ENCODE measurements around the gene GCN1. TPM values are rescaled to one million over a fixed set of nuclear protein-coding genes. Genes with fewer than 3 reads are reported as not detected.

Gene GCN1
- total RNA-seq, result 97.3 TPM

GRCh38 chr12:120194534-120195395 lies at the start of gene GCN1:
TSS of gene GCN1 (minus strand) at chr12:120194715. CDS start at chr12:120194697, 18 bp downstream.

GRCh38 chr12:120116441-120116791 lies 78.1 kb downstream of the GCN1 start, which contains the start of gene RAB35:
TSS of gene RAB35 (minus strand) at chr12:120116753. CDS start at chr12:120116650, 103 bp downstream.

Small RNA genes within 50 kb of the gene (small RNA-seq; reads per million reads assigned to genes)
- not detected for gene MIR4498 (ENCODE audit: low replicate concordance)

Other genes with a start within 250 kb of the GCN1 start
- gene BICDL1, start 205.5 kb downstream of the GCN1 start, total RNA-seq, result 66.4 TPM
- gene RAB35, start 78.0 kb downstream of the GCN1 start, total RNA-seq, result 31.0 TPM
- 1,587 TPM for gene RPLP0, start 6.4 kb upstream of the GCN1 start, total RNA-seq
- 5.6 TPM for gene PXN, start 71.0 kb upstream of the GCN1 start, total RNA-seq
- gene RNU4-2, start 97.2 kb upstream of the GCN1 start, total RNA-seq, result under 0.01 TPM
- under 0.01 TPM for gene RNU4-1, start 98.5 kb upstream of the GCN1 start, total RNA-seq
- 2.2 TPM for gene SIRT4, start 107.6 kb upstream of the GCN1 start, total RNA-seq
- gene PLA2G1B, start 133.1 kb upstream of the GCN1 start, total RNA-seq, result not detected
- 15.0 TPM for gene MSI1, start 174.4 kb upstream of the GCN1 start, total RNA-seq
- 329 TPM for gene COX6A1, start 243.4 kb upstream of the GCN1 start, total RNA-seq

All from parietal lobe (tissue), 2 donors.